Right lung (tissue), 5 donors: Measurements from ENCODE around the gene NUDC. TPM values are rescaled to one million over a fixed set of nuclear protein-coding genes. Genes with fewer than 3 reads are reported as not detected.
"Not testable (repeated sequence)": the region's sequence is repeated elsewhere in the genome, so short reads cannot be mapped to it uniquely, and the experiment has no call there.

Experiments used
- DNase-seq, 2 donors: peaks; one replicate each; pipeline ENCODE4 v3.0.0-alpha.2; 2013
- polyA plus RNA-seq, 5 donors: library from polyadenylated mRNA; unstranded; fragments of 120-200 nt; gene quantifications; one replicate each; pipeline versions ENCODE4 v1.2.1 to v1.2.3, GENCODE V29; 2013; ENCODE audit warnings: inconsistent platforms in 1 of 5, low replicate concordance in 1 of 5; ENCODE audit not compliant: insufficient read length in 5 of 5, insufficient read depth in 1 of 5

Gene NUDC
- polyA plus RNA-seq, 5 donors, result 59.8 to 99.2 (median 69.6) TPM

- DNase-seq, result no peak
Observed at GRCh38 chr1:26983863-26984262, 62.3 kb downstream of the NUDC start.

GRCh38 chr1:26984291-26984690, 62.7 kb downstream of the NUDC start:
- DNase-seq, result no peak

DNA sequence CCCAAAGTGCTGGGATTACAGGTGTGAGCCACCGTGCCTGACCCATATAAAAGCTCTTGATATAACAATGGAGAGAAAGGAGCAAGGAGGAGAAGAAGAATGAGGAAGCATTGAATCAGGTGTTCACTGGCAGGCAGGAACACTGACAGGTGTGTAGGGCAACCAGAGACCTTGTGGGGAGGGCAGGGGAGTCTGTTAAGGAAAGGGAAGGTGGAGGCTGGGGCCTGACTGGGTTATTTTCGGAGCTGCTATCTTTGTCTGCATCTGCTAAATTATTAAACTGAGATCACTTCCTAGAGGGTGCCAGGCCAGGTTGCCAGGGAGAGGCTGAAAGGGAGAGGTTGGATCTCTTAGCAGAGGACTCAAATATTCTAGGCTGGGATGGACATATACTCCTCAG, 65.1 kb downstream of the NUDC start:
- no peak for DNase-seq

- DNase-seq, result not testable (repeated sequence)
Observed at GRCh38 chr1:26989403-26990109, 68.0 kb downstream of the NUDC start.

DNA sequence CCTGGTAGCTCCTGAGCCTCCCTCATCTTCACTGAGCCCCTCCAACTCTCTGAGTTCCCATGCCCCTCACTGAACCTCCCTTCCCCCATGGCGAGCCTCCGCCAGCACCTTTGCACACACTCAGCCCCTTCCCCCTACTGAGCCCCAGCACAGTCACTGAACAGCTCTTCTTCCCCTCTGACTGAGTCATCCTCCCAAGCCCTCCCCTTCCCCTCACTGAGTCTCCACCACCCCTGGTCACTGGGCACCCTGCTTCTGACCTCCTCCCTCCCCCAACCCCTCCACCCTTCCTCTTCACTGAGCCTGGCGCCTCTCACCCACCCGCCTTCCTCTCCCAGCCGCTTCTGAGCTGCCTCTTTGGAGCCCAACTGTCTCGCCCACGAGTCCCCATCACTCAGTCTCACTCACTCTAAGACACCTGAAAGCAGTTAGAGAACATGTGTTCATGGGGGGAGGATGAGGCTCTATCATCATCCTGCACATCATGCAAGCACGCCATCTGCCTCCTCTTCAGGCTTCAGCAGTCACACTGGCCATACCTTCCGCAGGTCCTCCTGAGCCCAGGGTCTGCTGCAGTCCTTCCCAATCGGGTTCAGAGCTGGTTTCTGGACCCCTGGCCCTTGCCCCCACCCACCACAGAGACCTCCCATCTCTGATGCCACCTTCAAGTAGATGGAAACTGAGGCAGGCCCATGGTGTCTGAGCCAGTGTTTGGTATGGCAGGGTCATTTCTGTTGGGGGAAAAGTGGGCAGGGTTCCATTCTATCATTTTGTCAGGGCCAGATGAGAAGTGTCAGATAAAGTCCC, 70.0 kb downstream of the NUDC start:
- DNase-seq, result no peak

GRCh38 chr1:26993237-26994019, 71.9 kb downstream of the NUDC start, which contains the start of gene TRNP1:
TRNP1 (plus strand) TSS chr1:26993692; CDS start chr1:26993787, 95 bp downstream.
- no peak for DNase-seq

GRCh38 chr1:26994020-26994786, 72.7 kb downstream of the NUDC start:
- DNase-seq, result no peak

GRCh38 chr1:26994787-26995517, 73.4 kb downstream of the NUDC start:
- DNase-seq, result no peak

- DNase-seq, result no peak
Observed at GRCh38 chr1:26996024-26996423, 74.5 kb downstream of the NUDC start.

Other genes starting within 250 kb of the NUDC start
- 100 to 1,000 TPM in 1 of 5 donors, 10 to 100 TPM in 4; 78.6 to 106 (median 82.4) TPM for gene ARID1A, start 225.7 kb upstream of the NUDC start, polyA plus RNA-seq
- 10 to 100 TPM; 14.6 to 20.3 (median 15.3) TPM for gene PIGV, start 133.8 kb upstream of the NUDC start, polyA plus RNA-seq
- gene ZDHHC18, start 95.1 kb upstream of the NUDC start, polyA plus RNA-seq, result 10 to 100 TPM; 19.9 to 26.7 (median 23.2) TPM
- gene SFN, start 58.6 kb upstream of the NUDC start, polyA plus RNA-seq, result 1 to 10 TPM in 1 of 5 donors, under 1 TPM in 4; 0.27 to 1.1 (median 0.72) TPM
- gene GPN2, start 31.5 kb upstream of the NUDC start, polyA plus RNA-seq, result 10 to 100 TPM; 25.5 to 33.9 (median 30.9) TPM
- 10 to 100 TPM; 10.4 to 13.9 (median 13.1) TPM for gene GPATCH3, start 21.3 kb upstream of the NUDC start, polyA plus RNA-seq
- gene NR0B2, start 7.8 kb upstream of the NUDC start, polyA plus RNA-seq, result 1 to 10 TPM; 3.0 to 5.8 (median 3.7) TPM
- gene KDF1, start 38.7 kb downstream of the NUDC start, polyA plus RNA-seq, result 1 to 10 TPM; 6.4 to 9.6 (median 7.5) TPM
- 1 to 10 TPM; 1.4 to 3.4 (median 2.8) TPM for gene TRNP1, start 71.9 kb downstream of the NUDC start, polyA plus RNA-seq
- 1 to 10 TPM; 1.3 to 2.8 (median 2.0) TPM for gene TENT5B, start 91.1 kb downstream of the NUDC start, polyA plus RNA-seq
- 10 to 100 TPM; 15.1 to 23.9 (median 16.3) TPM for gene SLC9A1, start 233.4 kb downstream of the NUDC start, polyA plus RNA-seq